ENCODE results near the gene TWF1.
A peak's percentile ranks its signal among the peaks of the same experiment; 100 is the strongest.

The TWF1 gene

GRCh38 chr12:43840338-43840737, 34.2 kb upstream of the TWF1 start:
- H3K4me3 ChIP-seq (ENCODE audit: low read depth, low read length): no peak overlapping the region
- DNase-seq (ENCODE audit: low read depth): no peak
- no peak for TF ChIP-seq CTCF (IDR thresholded peaks at IDR 0.05; ENCODE audit: low read depth, low read length, missing control alignments)

- TF ChIP-seq CTCF (IDR thresholded peaks at IDR 0.05; ENCODE audit: low read depth, low read length, missing control alignments): no peak
- H3K4me3 ChIP-seq (ENCODE audit: low read depth, low read length): peak overlapping the region; percentile 86
- no peak for DNase-seq (ENCODE audit: low read depth)
Observed at GRCh38 chr12:43836475-43836989, 30.4 kb upstream of the TWF1 start.

GRCh38 chr12:43835656-43836474, 29.7 kb upstream of the TWF1 start, which contains the start of gene TMEM117:
TSS of gene TMEM117 (plus strand) at chr12:43836081.
- no peak for TF ChIP-seq CTCF (IDR thresholded peaks at IDR 0.05; ENCODE audit: low read depth, low read length, missing control alignments)
- H3K4me3 ChIP-seq (ENCODE audit: low read depth, low read length): peak within 1 kb of the TSS; percentile 86
- no peak for DNase-seq (ENCODE audit: low read depth)

GRCh38 chr12:43835264-43835655, 29.1 kb upstream of the TWF1 start:
- peak overlapping the region; percentile 86 for H3K4me3 ChIP-seq (ENCODE audit: low read depth, low read length)
- no peak for DNase-seq (ENCODE audit: low read depth)
- no peak for TF ChIP-seq CTCF (IDR thresholded peaks at IDR 0.05; ENCODE audit: low read depth, low read length, missing control alignments)

GRCh38 chr12:43832463-43833168, 26.5 kb upstream of the TWF1 start:
- H3K4me3 ChIP-seq (ENCODE audit: low read depth, low read length): no peak overlapping the region
- no peak for TF ChIP-seq CTCF (IDR thresholded peaks at IDR 0.05; ENCODE audit: low read depth, low read length, missing control alignments)
- DNase-seq (ENCODE audit: low read depth): no peak

- no peak for TF ChIP-seq CTCF (IDR thresholded peaks at IDR 0.05; ENCODE audit: low read depth, low read length, missing control alignments)
- H3K4me3 ChIP-seq (ENCODE audit: low read depth, low read length): no peak overlapping the region
- no peak for DNase-seq (ENCODE audit: low read depth)
Observed at GRCh38 chr12:43827093-43827492, 21.0 kb upstream of the TWF1 start.

All from GM12864 (cell line).